HG03108 (cell line): Measurements from ENCODE around the gene CLDN6.
"Not testable (repeated sequence)": the region's sequence is repeated elsewhere in the genome, so short reads cannot be mapped to it uniquely, and the experiment has no call there.

Experiments
- ATAC-seq: cut with Tn5 transposase; IDR thresholded peaks from one replicate; pipeline ENCODE4 v1.9.1; 2021; ENCODE audit warnings: moderate library complexity; ENCODE audit not compliant: unreplicated experiment

Gene CLDN6

DNA sequence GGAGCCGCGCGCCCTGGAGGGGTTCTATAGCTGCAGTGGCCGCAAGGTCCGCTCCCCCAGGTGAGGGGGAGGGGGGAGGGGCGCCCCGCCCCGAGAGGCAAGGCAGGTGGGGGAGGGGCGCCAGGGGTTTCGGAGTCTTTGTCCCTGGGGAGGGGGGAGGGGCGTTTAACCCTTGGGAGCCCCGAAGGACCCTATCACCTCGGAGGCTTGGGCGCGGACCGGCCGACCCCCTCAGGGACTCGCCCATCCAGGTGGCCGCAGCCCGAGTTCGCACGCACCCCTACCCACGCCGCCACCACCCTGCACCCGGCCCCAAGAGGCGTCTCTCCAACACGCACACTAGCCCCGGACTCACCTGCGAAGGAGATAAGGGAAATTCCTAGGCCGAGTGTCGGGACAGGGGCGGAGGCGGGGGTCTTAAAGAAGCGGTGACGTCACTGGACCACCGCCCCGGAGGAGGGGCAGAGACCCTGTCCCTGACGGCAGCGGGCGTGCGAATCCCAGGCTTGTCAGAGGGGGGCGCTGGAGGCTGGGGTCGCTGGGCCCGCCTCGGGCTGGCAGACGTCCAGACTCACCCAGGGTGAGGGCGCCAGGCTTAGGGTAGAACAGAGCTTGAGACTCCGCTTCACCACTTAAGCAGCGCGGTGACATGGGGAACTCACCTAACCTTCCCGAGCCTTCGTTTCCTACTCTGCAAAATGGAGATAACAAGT lies at the start of gene CLDN6:
Gene CLDN6 (minus strand): TSS at position 390 of the 713 bp plus-strand sequence. CDS start 2,162 bp downstream, outside the sequence.
- ATAC-seq: no peak

GRCh38 chr16:3066440-3066748 lies 48.4 kb upstream of the CLDN6 start:
- ATAC-seq: no peak

DNA sequence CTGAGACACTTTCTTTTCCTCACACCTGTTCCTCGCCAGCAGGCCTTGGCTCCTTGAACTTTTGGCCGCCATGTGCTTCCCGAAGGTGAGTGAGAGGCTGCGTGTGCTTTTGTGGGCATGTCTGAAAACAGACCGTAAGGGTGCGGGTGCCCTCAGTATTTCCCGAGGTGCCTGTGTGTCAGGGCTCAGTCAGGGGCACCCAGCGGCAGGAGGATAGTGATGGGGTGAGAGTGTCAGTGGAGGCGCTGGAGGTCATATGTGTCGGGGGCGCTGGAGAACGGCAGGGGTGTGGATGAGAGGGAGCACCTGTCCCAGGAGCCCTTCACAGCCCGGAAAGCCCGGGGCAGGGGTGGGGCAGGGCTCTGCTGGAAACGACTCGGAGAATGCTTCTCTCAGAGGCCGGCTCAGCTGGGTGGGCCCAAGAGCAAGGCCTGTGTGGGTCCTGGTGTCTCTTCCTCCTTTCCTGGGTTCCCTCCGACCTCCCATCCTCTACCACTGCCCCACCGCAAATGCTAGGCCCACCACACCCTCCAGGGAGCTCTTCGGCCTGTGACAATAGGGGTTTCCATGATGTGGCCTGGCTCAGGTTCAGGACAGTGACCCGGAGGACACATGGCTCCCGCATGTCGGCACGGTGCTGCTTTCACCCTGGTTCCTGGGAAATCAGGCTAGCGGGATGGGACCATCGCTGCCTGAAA lies 47.9 kb upstream of the CLDN6 start:
- ATAC-seq: no peak

- ATAC-seq: no peak
These were observed 47.2 kb upstream of the CLDN6 start, which contains the start of gene IL32 for GRCh38 chr16:3065069-3065741. IL32 (plus strand) TSS chr16:3065640; CDS start chr16:3065812, 172 bp downstream.

GRCh38 chr16:3063625-3064386 lies 45.8 kb upstream of the CLDN6 start:
- no peak for ATAC-seq

GRCh38 chr16:3062553-3062952 lies 44.6 kb upstream of the CLDN6 start:
- ATAC-seq: no peak

- ATAC-seq: no peak
These were observed 42.5 kb upstream of the CLDN6 start for GRCh38 chr16:3060339-3061127.

GRCh38 chr16:3059723-3060242 lies 41.8 kb upstream of the CLDN6 start:
- ATAC-seq: no peak

- ATAC-seq: peak; percentile 76
These were observed 41.2 kb upstream of the CLDN6 start for GRCh38 chr16:3059041-3059722.

DNA sequence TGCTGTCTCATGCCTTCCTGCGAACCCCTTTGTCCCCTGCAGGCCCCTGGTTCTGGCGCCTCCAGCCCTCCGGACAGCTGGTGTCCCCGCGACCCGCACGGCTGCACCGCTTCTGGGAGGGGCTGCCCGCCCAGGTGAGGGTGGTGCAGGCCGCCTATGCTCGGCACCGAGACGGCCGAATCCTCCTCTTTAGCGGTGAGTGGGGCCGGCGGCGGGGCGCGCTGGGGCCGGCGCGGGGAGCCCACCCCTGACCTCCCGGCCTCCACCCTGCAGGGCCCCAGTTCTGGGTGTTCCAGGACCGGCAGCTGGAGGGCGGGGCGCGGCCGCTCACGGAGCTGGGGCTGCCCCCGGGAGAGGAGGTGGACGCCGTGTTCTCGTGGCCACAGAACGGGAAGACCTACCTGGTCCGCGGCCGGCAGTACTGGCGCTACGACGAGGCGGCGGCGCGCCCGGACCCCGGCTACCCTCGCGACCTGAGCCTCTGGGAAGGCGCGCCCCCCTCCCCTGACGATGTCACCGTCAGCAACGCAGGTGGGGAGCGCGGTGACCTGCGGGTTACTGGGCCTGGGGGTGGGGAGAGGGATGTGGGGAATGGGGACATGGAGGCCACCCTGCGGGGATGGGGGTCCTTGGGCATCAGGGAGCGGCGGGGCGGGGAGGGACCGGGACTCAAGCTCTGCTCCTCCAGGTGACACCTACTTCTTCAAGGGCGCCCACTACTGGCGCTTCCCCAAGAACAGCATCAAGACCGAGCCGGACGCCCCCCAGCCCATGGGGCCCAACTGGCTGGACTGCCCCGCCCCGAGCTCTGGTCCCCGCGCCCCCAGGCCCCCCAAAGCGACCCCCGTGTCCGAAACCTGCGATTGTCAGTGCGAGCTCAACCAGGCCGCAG lies 40.4 kb upstream of the CLDN6 start:
- peak; percentile 29 for ATAC-seq

- ATAC-seq: no peak
These were observed 39.5 kb upstream of the CLDN6 start for GRCh38 chr16:3057181-3058138.

DNA sequence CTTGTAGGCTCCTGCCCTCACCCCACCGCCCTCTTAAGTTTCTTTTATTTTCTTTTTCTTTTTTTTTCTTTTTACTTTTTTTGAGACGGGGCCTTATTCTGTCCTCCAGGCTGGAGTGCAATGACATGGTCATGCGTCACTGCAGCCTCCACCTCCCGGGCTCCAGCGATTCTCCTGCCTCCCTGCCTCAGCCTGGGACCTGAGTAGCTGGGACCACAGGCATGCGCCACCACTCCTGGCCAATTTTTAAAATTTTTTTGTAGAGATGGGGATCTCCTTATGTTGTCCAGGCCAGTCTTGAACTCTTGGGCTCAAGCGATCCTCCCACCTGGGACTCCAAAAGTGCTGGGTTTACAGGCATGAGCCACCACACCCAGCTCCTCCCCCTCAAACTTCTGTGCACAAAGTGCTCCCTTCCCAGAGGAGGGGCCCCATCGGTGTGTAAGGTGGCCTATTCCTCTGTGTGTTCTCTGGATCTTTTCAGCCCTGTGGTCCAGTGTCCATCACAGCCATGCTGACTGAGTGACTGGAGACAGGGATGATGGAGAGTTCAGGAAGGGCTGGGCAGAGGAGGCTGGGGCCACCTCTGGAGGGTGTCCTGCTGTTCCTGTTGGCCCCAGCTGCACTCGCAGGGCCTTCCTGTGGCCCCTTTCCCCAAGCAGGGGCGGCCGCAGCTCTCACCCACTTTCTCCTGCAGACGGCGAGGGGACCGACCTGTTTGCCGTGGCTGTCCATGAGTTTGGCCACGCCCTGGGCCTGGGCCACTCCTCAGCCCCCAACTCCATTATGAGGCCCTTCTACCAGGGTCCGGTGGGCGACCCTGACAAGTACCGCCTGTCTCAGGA lies 38.6 kb upstream of the CLDN6 start:
- no peak for ATAC-seq

DNA sequence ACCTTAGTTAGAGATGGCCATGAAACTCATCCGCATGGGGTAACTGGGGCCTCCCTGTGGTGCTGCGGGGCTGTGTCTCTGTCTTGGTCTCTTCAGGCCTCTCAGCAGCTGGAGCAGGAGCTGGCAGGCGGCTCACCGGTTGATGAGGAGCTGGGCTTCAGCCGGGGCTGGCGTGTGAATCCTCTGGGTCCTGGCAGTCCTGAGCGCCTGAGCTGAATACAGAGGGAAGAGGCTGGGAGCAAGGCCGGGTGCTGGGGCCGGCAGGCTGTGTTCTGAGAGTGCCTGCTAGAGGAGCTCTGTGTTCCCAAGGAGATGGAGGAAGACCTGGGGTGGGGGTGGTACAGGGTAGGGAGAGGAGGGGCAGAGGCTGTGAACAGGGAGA lies 37.7 kb upstream of the CLDN6 start:
- not testable (repeated sequence) for ATAC-seq

DNA sequence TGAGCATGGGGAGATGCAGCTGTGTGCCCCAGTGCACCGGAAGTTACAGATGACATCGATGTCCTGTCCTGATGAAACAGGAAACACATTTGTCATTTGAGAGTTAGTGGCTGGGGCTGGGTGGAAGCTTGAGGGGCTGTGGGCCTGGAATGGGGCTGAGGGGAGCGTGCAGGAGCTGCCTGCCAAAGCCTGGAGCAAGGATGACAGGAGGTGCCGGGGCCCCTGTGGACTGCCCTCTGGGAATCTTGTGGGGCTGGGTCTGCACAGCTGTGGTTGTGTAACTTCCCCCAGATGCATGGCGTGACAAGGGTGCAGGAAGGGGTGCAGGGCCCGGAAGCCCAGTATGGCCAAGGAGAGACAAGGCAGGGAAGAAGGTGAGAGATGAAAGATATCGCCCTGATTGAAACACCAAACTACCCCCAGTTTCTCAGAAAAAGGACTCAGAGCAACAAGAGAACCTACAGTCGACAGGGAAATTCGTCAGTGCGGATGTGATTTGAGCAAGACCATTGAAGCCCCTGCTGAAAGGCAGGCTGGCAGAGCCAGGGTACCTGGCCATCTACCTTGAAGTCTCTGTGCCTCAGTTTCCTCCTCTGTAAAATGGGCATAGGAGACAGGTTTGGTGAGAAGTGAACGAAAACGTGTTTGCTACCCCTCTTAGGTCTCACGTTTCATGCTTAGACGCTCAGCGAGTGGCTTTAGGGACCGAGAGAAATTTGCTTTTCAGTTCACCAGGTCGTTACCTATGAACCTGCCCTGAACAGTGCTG lies 37.2 kb upstream of the CLDN6 start:
- no peak for ATAC-seq

GRCh38 chr16:3053330-3053710 lies 35.3 kb upstream of the CLDN6 start:
- not testable (repeated sequence) for ATAC-seq
